Measurements from ENCODE around the gene CRYBA2.

The CRYBA2 gene

DNA sequence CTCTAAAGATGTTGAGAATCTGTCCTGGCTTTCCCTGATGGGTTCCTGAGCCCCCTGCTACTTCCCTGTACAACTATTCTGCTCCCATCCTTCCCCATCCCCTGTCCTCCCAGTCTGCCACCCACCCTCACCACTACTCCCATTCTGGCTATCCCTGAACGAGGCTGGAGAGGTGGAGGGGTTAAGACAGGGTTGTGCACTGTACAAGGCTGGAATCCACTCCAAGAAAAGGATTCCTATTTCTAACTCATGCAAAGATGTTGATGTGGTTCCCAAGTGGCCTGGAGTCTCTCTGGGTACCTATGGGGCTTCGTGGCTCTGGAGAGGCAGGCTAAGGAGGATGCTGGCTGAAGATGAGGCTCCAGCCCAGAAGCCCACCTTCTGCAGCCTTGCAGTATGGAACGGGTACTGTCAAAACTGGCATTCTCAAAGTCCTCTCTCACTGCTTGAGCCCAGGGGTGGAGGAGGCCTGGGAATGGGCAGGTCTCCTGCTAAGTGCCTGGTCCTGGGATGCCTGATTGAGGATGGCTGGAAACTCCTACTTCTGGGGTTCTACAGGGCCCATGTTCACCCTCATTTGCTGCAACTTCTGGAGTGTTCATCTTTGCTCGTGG lies 7.0 kb downstream of the CRYBA2 start:
- no peak for DNase-seq (ENCODE audit: low read depth)
- H3K4me3 ChIP-seq (ENCODE audit: low read length), result no peak overlapping the region
- TF ChIP-seq, protein P1, sequence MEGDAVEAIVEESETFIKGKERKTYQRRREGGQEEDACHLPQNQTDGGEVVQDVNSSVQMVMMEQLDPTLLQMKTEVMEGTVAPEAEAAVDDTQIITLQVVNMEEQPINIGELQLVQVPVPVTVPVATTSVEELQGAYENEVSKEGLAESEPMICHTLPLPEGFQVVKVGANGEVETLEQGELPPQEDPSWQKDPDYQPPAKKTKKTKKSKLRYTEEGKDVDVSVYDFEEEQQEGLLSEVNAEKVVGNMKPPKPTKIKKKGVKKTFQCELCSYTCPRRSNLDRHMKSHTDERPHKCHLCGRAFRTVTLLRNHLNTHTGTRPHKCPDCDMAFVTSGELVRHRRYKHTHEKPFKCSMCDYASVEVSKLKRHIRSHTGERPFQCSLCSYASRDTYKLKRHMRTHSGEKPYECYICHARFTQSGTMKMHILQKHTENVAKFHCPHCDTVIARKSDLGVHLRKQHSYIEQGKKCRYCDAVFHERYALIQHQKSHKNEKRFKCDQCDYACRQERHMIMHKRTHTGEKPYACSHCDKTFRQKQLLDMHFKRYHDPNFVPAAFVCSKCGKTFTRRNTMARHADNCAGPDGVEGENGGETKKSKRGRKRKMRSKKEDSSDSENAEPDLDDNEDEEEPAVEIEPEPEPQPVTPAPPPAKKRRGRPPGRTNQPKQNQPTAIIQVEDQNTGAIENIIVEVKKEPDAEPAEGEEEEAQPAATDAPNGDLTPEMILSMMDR (conservative IDR thresholded peaks at IDR 0.05; ENCODE audit: low read length), result no peak

DNA sequence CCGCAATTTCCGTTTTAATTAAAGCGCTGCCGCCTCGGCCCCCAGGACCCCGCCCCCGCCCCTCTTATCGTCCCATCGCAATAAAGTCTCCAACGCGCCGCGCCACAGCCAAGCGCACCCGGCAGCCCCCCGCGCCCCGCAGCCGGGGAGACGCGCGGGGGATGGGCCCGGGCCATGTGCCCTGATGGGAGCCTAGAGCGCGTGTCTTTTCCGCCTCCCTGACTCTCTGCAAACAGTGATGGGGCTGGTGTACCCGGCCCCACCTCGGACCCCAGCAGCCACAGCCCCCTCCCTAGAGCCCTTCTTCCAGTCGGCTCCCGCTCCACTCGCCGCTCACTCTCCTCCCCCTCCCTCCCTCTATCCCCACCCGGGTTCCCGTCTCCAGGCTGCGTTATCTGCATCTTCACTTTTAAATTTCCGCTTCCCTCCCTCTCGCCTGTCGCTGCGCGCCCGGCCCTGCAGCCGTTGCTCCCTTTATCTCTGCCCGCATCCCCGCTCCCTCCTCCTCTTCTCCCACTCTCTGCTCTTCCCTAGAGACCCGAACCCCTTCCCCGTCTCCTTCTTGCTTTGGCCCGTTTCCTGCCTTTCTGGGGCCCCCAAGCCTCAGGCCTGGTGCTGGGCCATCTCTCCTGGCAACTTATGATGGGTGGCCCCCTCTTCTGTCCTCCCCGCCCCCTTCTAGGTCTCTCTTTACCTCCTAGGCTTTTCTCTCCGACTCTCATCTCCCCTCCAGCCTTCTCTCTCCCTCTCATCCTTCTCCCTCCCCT lies 7.7 kb downstream of the CRYBA2 start:
- no peak overlapping the region for H3K4me3 ChIP-seq (ENCODE audit: low read length)
- TF ChIP-seq, protein P1 (conservative IDR thresholded peaks at IDR 0.05; ENCODE audit: low read length), result no peak
- no peak for DNase-seq (ENCODE audit: low read depth)

DNA sequence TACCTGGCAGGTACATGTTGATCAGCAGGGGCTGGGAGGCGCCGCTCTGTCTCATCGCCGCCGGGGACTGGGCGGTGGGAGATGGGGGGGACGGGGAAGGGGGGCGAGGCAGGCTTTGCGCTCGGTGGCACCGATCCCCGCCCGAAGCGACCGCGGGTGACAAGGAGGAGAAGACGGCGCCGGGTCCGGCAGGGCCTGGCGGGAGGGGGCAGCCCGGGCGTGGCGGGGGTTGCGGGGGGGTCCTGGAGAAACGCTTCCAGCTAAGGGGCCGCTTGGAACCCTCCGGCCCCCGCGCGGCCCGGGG lies 8.2 kb downstream of the CRYBA2 start, which contains the start of gene FEV:
Gene FEV (minus strand): TSS at position 164 of the 304 bp plus-strand sequence. CDS start 109 bp downstream, at position 55.
- TF ChIP-seq, protein P1 (conservative IDR thresholded peaks at IDR 0.05; ENCODE audit: low read length), result no peak
- DNase-seq (ENCODE audit: low read depth), result no peak
- H3K4me3 ChIP-seq (ENCODE audit: low read length), result no peak within 1 kb of the TSS

DNA sequence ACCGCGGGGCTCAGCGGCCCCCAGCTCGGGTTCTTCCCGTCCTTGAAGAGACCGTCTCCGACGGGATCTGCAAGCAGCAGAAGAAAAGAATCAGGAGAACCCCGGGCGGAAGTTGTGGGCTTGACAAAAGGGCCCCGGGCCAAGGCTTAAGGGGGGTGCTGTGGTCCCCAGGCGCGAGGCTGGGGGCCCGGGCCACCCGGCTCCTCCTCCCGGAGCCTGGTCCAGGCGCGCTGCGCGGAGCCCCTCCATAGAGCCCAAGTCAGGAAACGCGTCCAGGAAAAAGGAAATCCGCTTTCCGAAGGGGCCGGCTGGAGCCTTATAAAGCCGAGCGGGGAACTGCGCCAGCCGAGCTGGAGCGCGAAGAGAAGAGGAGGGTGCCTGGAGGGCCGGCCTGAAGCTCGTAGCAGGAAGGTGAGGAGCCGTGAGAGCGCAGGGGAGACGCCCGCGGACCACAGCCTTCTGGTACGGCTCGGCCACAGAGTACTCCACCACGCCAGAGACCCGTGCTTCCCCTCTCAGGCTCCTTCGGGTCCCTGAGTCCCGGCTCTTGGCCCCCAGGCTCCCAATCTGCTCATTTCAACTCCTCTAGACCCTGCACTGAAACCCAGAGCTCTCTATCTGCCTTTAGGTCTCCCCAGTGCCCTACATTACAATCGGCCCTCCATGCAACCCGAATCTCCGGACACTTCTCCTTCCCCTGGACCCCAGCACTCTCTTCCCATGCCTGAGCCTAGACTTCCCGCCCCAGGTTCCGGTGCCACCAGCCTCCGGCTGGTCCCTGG lies 8.8 kb downstream of the CRYBA2 start:
- no peak overlapping the region for H3K4me3 ChIP-seq (ENCODE audit: low read length)

DNA sequence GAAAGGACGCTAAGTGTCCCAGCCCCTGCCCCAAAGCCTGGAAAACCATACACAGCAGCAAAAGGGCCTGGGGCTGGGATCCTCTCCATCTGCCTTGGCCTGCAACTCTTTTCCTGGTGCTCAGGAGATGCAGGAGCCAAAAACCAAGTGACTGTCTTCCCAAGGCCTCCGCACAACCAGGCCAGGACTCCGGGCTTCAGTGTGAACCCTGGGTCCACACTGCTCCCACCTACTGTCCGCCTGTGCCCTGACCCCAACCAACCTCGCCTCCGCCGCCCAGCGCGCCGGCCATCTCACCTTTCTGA lies 9.3 kb downstream of the CRYBA2 start:
- no peak for DNase-seq (ENCODE audit: low read depth)
- no peak overlapping the region for H3K4me3 ChIP-seq (ENCODE audit: low read length)
- TF ChIP-seq, protein P1 (conservative IDR thresholded peaks at IDR 0.05; ENCODE audit: low read length), result no peak

More for the DNA sequence above, 8.8 kb downstream of the CRYBA2 start:
- DNase-seq (ENCODE audit: low read depth), result no peak
- TF ChIP-seq, protein P1 (conservative IDR thresholded peaks at IDR 0.05; ENCODE audit: low read length), result no peak

DNA sequence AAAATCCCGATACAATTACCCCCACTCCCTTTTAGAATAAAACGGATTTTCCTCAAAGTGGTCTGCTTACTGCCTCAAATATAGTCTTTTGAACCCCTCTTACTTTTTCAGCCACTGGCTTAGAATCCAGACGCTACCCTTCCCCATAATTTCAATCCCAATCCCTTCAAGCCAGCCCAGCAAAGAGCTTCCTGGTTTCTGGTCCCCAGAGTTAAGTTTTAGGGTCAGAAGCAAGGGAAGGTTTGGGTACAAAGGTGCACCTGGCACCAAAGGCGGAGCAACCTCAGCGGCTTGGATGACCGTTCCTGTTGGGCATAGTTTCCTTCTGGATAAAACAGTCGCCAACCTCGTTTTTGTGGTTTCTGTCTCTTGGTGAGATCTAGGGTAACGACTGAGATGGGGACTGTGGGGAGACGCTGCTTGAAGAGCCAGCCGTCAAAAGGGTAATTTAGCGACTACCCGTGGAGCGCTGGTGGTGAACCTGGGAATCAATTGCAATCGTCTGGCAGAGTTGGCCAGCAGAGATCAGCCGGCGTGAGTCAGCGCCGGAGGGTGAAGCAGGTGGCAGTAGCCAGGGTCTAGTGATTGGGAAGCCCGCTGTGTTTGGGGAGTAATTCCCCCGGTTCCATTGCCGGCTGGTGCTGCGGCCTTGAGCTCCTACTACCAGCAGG lies 9.8 kb downstream of the CRYBA2 start:
- H3K4me3 ChIP-seq (ENCODE audit: low read length), result no peak overlapping the region
- DNase-seq (ENCODE audit: low read depth), result no peak

More for the DNA sequence above, 9.8 kb downstream of the CRYBA2 start:
- TF ChIP-seq, protein P1 (conservative IDR thresholded peaks at IDR 0.05; ENCODE audit: low read length), result no peak
